GM19397 (cell line): ENCODE results near the gene CHCHD6.

Source experiments
- ATAC-seq: cut with Tn5 transposase; IDR thresholded peaks from one replicate; pipeline ENCODE4 v1.9.1; 2021; ENCODE audit warnings: mild to moderate bottlenecking, moderate library complexity; ENCODE audit not compliant: unreplicated experiment

CHCHD6 gene

DNA sequence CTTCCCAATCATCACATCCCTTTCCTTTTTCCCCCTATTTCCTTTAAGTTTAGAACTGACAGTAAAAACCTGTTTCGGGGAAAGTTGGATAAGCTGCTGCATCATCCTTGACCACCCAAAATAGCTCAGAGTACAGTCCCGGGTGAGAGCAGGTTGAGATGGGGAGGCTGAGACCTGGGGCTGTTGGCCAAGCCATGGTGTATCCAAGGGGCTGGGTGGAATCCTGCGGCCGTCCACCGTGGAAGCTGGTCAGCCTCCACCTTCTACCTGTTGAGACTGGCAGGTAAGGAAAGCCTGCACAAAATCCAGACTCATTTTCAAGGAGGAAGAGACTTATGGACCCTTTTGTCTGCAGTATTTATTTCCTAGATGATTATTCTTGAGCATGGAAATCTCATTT lies 150.6 kb downstream of the CHCHD6 start:
- no peak for ATAC-seq

DNA sequence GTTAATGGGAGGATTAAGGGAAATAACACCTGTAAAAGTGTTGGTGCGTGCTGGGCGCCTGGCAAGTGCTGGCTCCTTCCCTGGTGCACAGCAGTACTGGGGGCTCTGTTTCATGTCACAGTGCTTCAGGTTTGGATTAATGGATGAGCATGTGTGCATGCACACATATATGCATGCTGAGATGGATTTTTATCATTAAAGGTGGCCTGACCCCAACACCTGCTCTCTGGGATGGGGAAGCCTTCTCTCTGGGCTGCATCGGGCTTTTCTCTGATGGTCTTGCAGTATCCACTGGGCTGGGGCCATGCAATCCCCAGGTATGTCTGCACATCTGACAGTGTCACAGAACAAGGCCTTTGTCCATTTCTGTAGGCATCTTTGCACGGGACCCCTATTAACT lies 151.3 kb downstream of the CHCHD6 start:
- ATAC-seq: no peak

DNA sequence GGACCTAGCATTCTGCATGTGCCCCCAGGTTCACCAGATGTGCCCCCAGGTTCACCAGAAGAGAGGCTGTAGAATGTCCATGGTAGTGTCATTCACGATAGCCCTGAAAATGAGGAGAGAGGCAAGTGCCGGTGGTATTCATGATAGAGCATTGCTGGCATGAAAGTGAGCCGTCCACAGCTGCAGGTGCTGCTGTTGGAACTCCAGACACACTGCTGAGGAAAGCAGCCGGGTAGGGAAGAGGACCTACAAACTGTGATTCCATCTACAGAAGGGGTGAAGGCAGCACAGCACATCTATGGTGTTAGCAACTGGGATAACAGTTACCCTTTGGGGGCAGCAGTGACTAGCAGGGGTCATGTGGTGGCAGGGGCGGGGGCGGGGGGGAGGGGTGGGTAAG lies 153.9 kb downstream of the CHCHD6 start:
- ATAC-seq: no peak

DNA sequence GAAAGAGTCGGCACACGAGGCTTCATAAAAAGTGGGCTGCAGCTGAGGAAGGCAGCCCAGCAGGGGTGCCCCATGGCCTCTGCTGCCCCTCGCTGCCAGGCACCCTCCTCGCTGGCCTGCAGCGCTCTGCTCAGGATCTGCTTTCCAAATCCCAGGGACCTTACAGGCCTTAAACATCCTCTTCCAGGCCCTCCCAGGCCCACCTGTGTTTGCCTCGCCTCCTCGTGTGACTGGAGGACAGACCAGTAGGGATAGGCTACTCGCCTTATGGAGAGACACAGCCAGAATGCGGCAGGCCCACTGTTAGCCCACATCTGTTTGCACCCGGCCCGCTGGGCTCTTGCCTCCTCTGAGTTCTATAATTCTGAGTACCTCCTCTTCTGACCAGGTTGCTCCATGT lies 154.4 kb downstream of the CHCHD6 start:
- no peak for ATAC-seq

DNA sequence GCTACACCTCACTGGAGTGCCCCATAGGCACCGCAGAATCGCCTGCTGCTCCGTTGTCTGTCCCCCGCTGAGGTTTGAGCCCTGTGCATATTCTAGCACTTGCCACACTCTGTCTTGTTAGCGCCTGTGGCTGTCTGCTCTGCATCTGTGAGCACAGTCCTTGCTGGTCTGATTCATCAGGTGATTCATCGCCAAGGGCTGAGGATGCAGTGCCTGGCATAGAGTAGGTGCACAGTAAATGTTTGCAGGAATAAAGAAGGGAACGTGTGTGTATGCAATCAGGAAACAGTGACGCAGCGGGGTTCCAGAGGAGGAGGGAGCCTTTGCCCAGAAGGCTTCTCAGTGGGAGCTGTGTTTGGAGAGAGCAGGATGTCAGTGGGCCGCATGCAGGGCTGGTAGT lies 154.8 kb downstream of the CHCHD6 start:
- ATAC-seq: no peak

DNA sequence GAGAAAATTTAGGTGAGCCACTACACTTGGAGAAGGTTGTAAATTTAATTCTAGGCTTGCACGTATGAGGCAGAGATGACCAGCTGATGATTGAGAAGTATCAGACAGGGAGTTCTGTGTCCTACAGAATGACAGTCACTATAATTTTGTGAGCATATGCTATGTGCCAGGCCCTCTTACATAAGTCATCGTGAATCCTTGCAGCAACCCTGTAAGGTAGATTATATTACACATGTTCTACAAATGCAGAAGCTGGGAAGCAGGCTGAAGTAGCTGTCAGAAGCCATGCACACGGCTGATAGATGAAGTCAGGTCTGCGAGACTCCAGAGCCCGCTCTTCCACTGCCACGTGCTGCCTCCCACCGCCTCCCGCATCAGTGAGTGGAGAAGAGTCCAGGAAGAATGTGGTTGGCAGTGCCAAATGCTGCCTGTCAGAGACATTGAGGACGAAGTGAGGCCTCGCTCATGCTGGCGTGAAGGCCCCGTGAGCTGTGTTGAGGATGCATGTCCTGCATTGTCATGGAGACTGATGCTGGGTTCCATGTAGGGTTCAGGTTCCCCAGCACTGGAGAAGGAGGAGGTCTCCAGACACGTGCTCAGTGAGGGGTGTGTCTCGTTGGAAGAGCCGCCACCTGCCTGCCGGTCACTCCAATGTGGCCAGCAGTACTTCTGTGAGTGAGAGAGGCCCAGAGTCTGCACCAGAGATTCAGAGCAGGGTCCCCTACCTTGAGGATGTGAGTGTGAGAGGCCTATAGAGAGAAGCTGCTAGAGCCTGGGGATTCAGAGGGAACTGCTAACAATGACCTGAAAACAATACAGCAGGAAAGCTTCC lies 155.6 kb downstream of the CHCHD6 start:
- no peak for ATAC-seq

DNA sequence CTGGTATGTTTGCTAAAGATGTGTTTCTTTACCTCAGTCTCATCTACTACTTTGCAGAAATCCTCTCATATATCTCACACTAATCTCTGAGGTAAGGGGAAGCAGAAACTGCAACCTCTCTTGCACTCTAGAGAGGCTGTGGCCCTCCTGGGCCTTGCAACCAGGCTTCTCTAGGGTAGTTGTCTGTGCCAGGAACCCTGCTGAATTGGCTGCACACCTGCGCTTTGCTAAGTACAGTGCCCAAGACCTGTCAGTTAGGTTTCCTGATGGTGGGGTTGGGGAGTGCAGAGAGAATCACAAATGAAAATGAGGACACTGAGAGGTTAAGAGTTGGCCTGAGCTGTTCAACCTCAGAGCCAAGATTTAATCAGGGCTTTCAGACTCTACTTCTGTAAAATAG lies 161.7 kb downstream of the CHCHD6 start:
- no peak for ATAC-seq

DNA sequence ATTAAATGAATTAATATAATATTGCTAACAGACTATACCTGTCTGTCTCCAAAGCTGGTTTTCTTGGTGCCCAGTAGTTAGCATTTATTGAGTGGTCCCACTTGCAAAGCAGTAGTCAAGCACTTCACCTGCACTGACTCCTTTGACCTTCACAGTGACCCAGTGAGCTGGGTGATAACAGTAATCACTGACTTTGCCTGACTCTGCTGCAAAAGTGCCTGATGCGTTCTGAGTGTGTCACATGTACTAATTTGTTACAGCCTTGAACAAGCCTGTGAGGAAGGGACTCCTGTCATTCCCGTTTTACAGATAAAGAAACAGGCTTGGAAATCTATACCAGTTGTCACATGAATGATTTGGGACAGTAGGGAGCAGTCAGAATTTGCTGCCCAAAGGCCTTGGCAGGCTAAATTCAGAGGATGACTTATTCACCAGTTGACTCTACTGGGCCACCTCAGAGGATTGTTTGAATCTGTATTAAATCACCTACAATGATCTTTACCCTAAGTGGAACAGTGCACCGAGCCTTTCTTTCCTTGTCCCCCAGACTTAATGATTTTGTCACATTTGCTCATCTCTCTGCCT lies 162.2 kb downstream of the CHCHD6 start:
- ATAC-seq: no peak

DNA sequence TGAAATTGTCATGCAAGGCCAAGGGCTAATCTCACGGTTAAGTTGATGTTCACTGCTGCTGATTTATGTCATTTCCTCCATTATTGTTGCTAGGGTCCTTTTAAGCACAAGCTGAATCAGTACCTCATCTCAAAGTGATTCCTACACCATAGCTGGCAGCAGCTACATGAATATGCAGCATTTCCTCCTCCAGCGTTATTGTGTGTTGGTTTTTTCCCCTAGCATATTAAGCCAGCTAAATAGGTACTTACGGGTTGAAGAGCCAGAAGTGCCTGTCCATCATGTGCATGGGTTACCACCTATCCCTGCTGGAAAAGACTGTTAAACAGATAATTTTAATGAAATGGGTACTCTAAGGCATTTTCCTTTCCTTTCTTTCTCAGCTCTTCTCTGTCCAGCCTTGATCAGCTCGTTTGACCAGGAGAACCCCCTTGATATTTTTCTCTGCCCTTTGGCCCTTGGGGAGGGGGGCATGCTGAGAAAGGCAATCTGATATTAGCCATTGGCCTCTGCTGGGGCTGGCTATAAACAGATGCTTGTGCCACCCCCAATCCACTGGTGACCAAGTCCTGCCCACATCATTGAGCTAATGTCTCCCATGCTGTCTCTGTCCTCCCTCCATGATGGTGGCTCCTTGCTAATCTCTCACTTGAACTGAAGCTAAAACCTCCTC lies 163.3 kb downstream of the CHCHD6 start:
- ATAC-seq: no peak

DNA sequence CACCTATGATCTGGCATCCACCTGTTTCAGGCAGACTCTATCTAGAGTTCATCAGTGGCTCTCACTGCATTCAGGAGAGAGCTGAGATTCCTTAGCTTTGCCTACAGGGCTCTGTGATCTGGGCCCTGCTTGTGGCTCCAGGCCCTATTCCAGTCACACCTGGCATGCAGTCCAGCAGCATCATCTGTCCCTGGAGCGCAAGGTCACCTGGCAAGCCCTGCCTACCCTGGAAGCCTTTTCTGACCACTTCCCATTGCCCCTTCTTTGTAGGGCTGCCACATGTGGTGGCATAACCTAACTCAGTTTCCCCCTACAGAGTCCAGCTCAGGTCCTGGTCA lies 163.8 kb downstream of the CHCHD6 start:
- ATAC-seq: no peak

DNA sequence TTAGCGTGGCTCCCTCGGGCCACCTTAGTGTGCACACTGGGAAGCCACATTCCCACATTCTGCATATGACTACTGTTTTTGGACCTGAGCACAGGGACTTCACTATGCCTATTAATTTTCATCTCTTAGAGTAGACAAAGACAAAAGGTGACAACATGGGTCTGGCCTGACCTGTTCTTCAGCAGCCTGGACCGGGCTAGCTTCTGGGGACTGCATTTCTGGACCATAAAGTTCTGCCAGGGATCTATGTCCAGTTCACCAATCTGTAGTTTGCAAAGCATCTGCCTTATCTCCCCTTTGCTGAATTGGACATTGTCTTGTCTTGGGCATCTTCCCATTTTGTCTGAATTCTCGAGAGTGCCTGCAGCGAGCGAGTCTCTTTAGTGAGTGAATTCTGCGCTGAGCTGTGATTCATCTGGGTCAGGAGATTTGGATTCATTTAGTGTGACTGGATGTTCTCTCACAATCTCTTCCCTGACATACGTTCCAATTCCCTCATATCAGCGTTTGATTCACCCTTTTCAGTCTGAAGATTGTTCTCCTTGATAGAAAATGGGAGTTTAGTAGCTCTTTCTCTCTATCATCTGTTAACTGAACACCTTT lies 166.7 kb downstream of the CHCHD6 start:
- no peak for ATAC-seq

DNA sequence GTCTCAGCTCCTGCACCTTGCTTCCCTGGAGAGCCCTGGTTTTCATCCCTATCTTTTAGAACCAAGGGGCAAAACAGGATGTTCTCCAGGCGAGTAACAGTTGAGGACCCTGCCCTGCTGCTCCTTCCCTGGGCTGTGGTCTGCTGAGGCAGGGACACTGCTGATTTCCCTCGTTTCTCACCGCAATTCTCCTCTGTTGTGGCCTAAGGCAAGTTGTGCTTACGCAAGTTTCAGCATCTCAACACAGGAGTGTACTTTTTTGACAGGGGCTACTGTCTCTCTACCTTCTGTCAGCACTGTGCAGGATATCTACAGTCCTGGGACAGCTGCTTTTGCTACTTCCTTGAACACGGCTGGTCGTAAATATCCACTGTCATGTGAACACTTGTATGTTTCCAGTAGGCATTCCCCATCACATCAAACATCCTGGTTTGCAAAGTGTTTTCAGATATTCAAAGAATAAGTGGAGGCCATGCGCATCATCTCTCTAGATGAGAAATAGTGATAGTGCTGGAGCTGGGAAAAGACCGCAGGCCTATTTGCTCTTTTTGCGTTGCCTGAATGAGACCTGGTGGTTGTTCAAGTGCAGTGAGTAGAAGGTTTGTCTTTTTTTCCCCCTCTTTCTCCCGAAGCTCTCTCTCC lies 168.8 kb downstream of the CHCHD6 start:
- no peak for ATAC-seq

DNA sequence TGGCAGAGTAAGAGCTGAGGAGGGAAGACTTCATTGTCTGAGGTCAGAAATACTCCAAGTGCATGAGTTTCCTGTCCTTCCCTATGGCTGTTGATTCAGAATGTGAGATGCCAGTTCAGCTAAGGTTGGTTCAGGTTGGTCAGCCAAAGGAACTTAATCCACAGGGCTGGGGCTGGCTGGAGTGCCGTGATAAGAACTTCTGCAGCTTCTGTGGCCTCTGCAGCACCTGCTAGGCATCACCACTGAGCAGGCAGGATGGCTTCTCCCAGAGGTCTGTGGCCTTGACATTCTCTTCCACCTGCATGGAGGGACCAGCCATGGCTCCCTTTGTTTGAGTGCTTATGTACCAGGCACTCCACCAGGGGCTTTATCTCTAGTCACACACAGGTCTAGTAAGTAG lies 169.4 kb downstream of the CHCHD6 start:
- no peak for ATAC-seq

DNA sequence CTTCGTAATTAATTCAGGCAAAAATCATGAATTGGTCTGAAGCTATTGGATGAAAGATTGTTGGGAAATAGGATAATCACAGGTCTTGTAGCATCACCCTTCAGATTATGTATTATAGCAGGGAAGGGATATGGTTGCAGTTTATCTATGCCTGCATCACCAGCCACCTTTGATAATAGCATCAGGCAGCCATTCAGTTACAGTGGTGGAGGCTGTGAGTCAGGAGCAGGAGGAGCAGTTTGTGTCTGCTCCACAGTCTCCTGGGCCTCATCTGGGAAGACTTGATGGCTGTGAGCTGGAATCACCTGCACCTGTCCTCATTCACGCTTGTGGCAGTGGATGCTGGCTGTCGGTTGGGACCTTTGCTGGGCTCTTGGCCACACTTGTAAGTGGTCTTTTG lies 174.6 kb downstream of the CHCHD6 start:
- ATAC-seq: no peak

DNA sequence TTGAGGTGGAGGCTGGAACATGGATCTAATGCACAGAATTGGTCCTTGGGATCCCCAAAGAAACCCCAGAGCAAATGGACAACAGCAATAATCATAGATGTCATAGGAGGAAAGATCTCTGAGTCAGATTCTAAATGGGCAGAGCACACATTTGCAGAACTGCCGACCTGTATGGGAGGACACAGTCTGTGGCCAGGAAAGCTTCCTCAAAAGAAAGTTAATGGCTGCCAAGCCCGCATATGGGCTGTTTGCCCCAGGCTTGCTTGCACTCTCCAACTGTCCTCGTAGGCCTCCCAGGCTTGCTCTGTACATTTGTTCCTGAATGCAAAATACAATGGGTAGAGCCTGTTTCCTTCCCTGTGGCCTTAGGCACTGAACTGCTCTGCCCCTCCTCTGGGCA lies 176.9 kb downstream of the CHCHD6 start:
- ATAC-seq: no peak

DNA sequence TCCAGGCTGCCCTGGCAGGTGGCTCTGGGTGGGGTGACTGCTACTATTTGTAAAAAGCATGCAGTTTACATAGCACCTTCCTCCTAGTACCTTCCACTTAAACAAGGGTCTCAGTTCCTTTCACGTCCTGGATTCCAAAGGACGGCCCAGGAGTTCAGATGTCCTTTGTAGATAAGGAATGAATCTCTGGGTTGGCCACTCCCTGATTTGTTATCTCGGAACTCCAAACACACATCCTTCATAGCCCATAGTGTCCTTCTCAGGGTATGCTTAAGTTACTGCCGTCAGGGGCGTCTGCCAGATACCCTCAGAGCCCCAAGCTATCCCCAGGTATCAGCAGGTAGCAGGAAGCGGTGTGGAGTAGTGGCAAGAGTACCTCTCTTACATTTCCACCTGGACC lies 177.8 kb downstream of the CHCHD6 start:
- ATAC-seq: no peak

DNA sequence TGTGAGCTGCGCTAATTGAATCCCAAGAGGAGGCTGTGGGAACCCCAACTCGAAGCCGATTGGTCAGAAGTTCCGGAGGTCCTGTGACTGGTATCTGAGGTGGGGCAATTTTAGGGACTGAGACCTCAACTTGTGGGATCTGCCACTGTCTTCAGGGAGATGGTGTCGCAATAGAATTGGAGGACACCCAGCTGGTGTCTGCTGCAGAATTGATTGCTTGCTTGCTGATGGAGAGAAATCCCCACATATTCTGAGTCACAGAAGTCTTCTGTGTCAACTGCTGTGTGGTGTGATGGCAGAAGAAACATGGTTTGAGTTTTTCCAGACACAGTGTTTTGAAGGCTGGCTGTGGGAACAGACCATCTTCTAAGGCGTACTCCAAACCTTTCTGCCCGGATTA lies 179.2 kb downstream of the CHCHD6 start:
- no peak for ATAC-seq

DNA sequence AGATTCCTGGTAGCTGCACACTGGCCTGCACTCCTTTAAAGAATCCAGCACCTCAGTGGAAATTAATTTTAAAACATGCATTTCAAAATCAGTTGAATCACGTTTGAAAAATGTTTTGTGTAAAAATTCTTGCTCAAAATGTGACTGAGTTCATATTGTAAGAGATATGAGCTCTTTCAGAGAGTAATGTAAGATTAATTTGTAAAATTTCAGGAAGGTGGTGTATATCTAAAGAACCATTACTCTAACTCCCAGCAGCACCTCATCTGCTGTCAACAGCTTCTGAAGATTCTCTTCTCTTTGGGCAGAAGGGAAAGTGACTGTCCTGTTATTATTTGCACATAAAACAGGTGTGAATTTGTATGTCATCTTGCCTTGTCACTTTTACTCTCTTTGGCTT lies 181.4 kb downstream of the CHCHD6 start:
- no peak for ATAC-seq

DNA sequence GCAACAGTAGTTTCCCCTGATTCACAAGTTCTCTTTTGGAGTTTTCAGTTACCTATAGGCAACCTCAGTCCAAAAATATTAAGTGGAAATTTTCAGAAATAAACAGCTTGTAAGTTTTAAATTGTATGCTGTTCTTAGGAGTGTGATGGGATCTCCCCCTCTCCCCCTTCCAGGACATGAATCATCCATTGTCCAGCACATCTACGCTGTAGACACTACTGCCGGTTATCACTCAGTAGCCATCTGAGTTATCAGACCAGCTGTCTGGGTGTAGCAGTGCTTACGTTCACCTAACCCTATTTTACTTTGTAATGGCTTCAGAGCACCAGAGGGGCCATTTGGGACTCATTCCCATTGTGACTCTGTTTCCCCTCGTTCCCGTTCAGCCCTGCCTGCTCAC lies 182.2 kb downstream of the CHCHD6 start:
- ATAC-seq: no peak

DNA sequence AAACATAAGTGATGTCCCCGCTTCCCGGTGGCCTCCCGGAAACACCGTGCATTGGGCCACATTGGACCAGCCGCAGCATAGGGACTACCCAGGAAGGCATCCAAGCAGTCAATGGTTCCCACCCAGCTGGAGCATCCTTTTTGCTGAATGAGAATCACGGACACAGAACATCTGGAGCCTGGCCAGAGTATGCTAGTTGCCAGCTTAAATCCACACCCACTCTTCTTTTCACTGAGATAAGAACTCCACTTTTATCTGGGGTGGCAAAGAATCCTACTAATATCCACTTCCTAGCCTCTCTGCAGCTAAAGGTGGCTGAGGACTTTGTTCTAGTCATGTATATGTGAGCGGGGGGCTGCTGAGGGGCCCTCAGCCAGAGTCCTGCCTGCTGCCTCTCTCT lies 183.6 kb downstream of the CHCHD6 start:
- ATAC-seq: no peak

DNA sequence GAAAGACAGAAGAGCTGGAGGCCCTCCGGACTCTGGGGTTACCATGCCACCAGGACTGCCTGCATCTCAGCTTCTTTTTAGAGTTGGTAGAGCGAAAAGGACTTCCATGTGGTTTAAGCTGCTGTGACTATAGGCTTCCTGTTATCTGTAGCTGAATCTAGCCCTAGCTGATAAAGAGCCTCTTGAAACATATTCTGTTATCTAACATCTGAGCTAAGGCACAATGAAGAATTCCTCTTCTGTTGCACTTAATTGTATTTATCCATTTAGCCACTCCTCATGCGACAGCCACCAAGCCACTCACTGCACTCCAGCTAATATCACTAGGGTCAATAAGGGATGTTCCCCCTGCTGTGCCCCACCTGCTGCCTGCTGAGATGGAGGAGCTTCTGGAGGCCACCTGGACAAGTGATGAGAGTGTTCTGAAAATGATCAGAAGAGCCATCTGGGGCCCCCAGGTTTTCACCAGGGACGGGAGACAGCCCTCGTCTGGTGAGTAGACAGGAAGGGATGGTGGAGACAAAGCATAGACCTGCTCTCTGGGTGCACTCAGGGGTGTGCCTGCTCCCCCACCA lies 184.2 kb downstream of the CHCHD6 start:
- no peak for ATAC-seq
